HepG2 (cell line): ENCODE measurements around the gene LMTK2. TPM values are rescaled to one million over a fixed set of nuclear protein-coding genes. Genes with fewer than 3 reads are reported as not detected.

Experiments used
- ATAC-seq: fragments of 200-7000 bp; cut with Tn5 transposase; 3 replicates; pipeline ENCODE4 v1.9.1; 2020; ENCODE audit warnings: mild to moderate bottlenecking, moderate library complexity
- BruUV-seq: library from RNA; stranded (reverse); fragments of 400-500 nt; replicated peaks from 2 replicates; lab custom pipeline; 2021; lab: Mats Ljungman, UMichigan
- CTCF ChIA-PET: fragments of 300-600 bp; formaldehyde crosslinking; extraction: SDS; loops from one replicate; lab custom pipeline; 2021; ENCODE audit warnings: low total read pairs, inconsistent platforms, low intra/inter-chr PET ratio; lab: Yijun Ruan, JAX
- POLR2A ChIA-PET: fragments of 350-600 bp; sonication (Branson Sonifier 250); formaldehyde crosslinking; loops from one replicate; lab custom pipeline; 2020; ENCODE audit warnings: antibody characterized with exemption, inconsistent platforms; lab: Yijun Ruan, JAX
- DNase-seq: peaks from one replicate; pipeline ENCODE4 v3.0.0-alpha.2; 2015; ENCODE audit warnings: low spot score
- FAIRE-seq: peaks from 3 replicates; lab custom pipeline; 2011; peaks lifted over from hg19 to GRCh38; lab: Jason Lieb, UNC
- H2AFZ ChIP-seq: one replicate; pipeline ENCODE4 v1.6.1; 2011; ENCODE audit warnings: low read length, inconsistent platforms
- H3K27ac ChIP-seq: fragments of 300-600 bp; 3 replicates; pipeline ENCODE4 v1.8.0; 2011; ENCODE audit warnings: mixed run types, mild to moderate bottlenecking, mixed read lengths, low read length, inconsistent platforms; ENCODE audit not compliant: insufficient read depth; ENCODE audit errors: extremely low read length
- H3K27me3 ChIP-seq, 2 experiments: fragments of 200-600 bp in 1 of 2; 2 replicates in 1 of 2; 3 replicates in 1 of 2; pipeline versions ENCODE4 v1.6.0 to v1.8.0; 2011; ENCODE audit warnings: low read length in 2 of 2, mild to moderate bottlenecking in 2 of 2, moderate library complexity in 2 of 2, inconsistent platforms in 1 of 2; ENCODE audit not compliant: insufficient read depth in 2 of 2, control insufficient read depth in 1 of 2
- H3K36me3 ChIP-seq, 2 experiments: fragments of 200-600 bp in 1 of 2; replicated peaks in 1 of 2; 2 replicates in 1 of 2; 3 replicates in 1 of 2; pipeline versions ENCODE4 v1.5.1 to v1.8.0; 2011; ENCODE audit warnings: low read length in 2 of 2, inconsistent platforms in 1 of 2; ENCODE audit not compliant: insufficient read depth in 2 of 2, control insufficient read depth in 1 of 2
- H3K4me1 ChIP-seq: 2 replicates; pipeline ENCODE4 v1.5.1; 2012; ENCODE audit warnings: low read length, inconsistent platforms; ENCODE audit not compliant: insufficient read depth
- H3K4me2 ChIP-seq: 2 replicates; pipeline ENCODE4 v1.6.0; 2011; ENCODE audit warnings: low read depth, low read length, inconsistent platforms
- H3K4me3 ChIP-seq, 3 experiments: fragments of 200-600 bp in 1 of 3; sonication (generic), shearing (Covaris generic) in 1 of 3; replicated peaks in 1 of 3; 2 replicates each; pipeline ENCODE4 v1.5.1; 2011 to 2016; ENCODE audit warnings: low read length in 3 of 3, inconsistent platforms in 2 of 3, low read depth in 2 of 3, mild to moderate bottlenecking in 2 of 3, control low read depth in 1 of 3, mixed read lengths in 1 of 3; ENCODE audit not compliant: insufficient read depth in 1 of 3
- H3K79me2 ChIP-seq: one replicate; pipeline ENCODE4 v1.6.1; 2011; ENCODE audit warnings: low read length, inconsistent platforms; ENCODE audit not compliant: insufficient read depth
- H3K9ac ChIP-seq: 2 replicates; pipeline ENCODE4 v1.6.0; 2011; ENCODE audit warnings: mild to moderate bottlenecking, low read depth, low read length, inconsistent platforms; ENCODE audit not compliant: insufficient read depth
- H3K9me3 ChIP-seq: 2 replicates; pipeline ENCODE4 v1.5.1; 2012; ENCODE audit warnings: mild to moderate bottlenecking, low read length
- H4K20me1 ChIP-seq: 2 replicates; pipeline ENCODE4 v1.6.0; 2011; ENCODE audit warnings: inconsistent platforms, mild to moderate bottlenecking, low read length, moderate library complexity; ENCODE audit not compliant: insufficient read depth
- ARNT2 ChIP-seq: sonication (generic); formaldehyde crosslinking; IDR thresholded peaks from 2 replicates; pipeline ENCODE4 v1.8.0; 2022; ENCODE audit warnings: mild to moderate bottlenecking, low read depth, missing genetic modification reagents, moderate library complexity
- ASH2L ChIP-seq: fragments of 300-600, 200-600 bp; sonication (generic); IDR thresholded peaks from 2 replicates; pipeline ENCODE4 v1.7.0; 2017; ENCODE audit warnings: low read depth, mild to moderate bottlenecking, moderate library complexity, mixed read lengths, low read length; ENCODE audit not compliant: insufficient read length
- GABPB1 ChIP-seq: IDR thresholded peaks from 2 replicates; pipeline ENCODE4 v1.6.1; 2016; ENCODE audit warnings: mild to moderate bottlenecking, missing genetic modification reagents, moderate library complexity, missing compliant biosample characterization
- HOXD1 ChIP-seq: sonication (generic); formaldehyde crosslinking; IDR thresholded peaks from 2 replicates; pipeline ENCODE4 v1.5.0; 2020; ENCODE audit warnings: missing genetic modification reagents
- PHF5A ChIP-seq: IDR thresholded peaks from one replicate; pipeline ENCODE4 v1.6.1; 2018; ENCODE audit warnings: low read depth, missing genetic modification reagents; ENCODE audit not compliant: unreplicated experiment
- PHF8 ChIP-seq: sonication (generic); formaldehyde crosslinking; IDR thresholded peaks from 2 replicates; pipeline ENCODE4 v1.5.0; 2020; ENCODE audit warnings: missing genetic modification reagents
- THAP11 ChIP-seq: IDR thresholded peaks from 2 replicates; pipeline ENCODE4 v1.6.1; 2016; ENCODE audit warnings: missing biosample characterization, missing genetic modification reagents
- TRIM22 ChIP-seq: fragments of 450-650 bp; IDR thresholded peaks from 2 replicates; pipeline ENCODE4 v1.6.1; 2017
- ZNF569 ChIP-seq: sonication (generic); formaldehyde crosslinking; IDR thresholded peaks from 2 replicates; pipeline ENCODE4 v1.5.0; 2020; ENCODE audit warnings: mild to moderate bottlenecking, missing genetic modification reagents, moderate library complexity, borderline replicate concordance
- ZNF703 ChIP-seq: sonication (generic); formaldehyde crosslinking; IDR thresholded peaks from 2 replicates; pipeline ENCODE4 v1.5.1; 2020; ENCODE audit warnings: missing genetic modification reagents, mild to moderate bottlenecking, moderate library complexity, borderline replicate concordance
- ZNF780A ChIP-seq: sonication (generic); formaldehyde crosslinking; IDR thresholded peaks from 2 replicates; pipeline ENCODE4 v1.8.0; 2022; ENCODE audit warnings: mild to moderate bottlenecking, missing genetic modification reagents, moderate library complexity
- ZNF883 ChIP-seq: sonication (generic); formaldehyde crosslinking; IDR thresholded peaks from 2 replicates; pipeline ENCODE4 v1.5.1; 2020; ENCODE audit warnings: mild to moderate bottlenecking, missing genetic modification reagents; ENCODE audit errors: not compliant biosample characterization
- ZZZ3 ChIP-seq: sonication (generic); formaldehyde crosslinking; IDR thresholded peaks from 2 replicates; pipeline ENCODE4 v1.4.0; 2020; ENCODE audit warnings: missing genetic modification reagents, mild to moderate bottlenecking, borderline replicate concordance
- WGBS: methylation state at CpG from one replicate; pipeline ENCODE4 v1.1.6; 2017; ENCODE audit warnings: low lambda C conversion rate; 5-methylcytosine and 5-hydroxymethylcytosine counted together
- in situ Hi-C: cut with HindIII; loops from 2 replicates; pipeline ENCODE4 v1.10.0; 2017; ENCODE audit warnings: low pct_unique_long_range_greater_than_20kb; ENCODE audit not compliant: extremely low pct_ligation_motif_present
- intact Hi-C: fragments of 100-400 bp; cut with micrococcal nuclease; formaldehyde crosslinking; loops from one replicate; pipeline ENCODE4 v1.10.0; 2022; ENCODE audit not compliant: unreplicated experiment
- polyA plus RNA-seq, 8 experiments: library from polyadenylated mRNA; depleted of rRNA in 3 of 8; stranded (reverse) in 7 of 8; unstranded in 1 of 8; fragments of >200 nt; fragmentation: Illumina TruSeq in 4 of 8; extraction: Trizol in 4 of 8; gene quantifications; 2 replicates each; pipeline versions ENCODE4 v1.2.1 to v1.2.3, GENCODE V29; 2011 to 2016; ENCODE audit warnings: low read depth in 4 of 8, missing spikeins in 1 of 8, mixed read lengths in 1 of 8; ENCODE audit not compliant: insufficient read depth in 1 of 8
- total RNA-seq, 5 experiments: library from RNA; depleted of rRNA; stranded (reverse); fragments of >200 nt; fragmentation: Illumina TruSeq; extraction: Trizol; gene quantifications; 2 replicates each; pipeline ENCODE4 v1.2.3, GENCODE V29; 2016; ENCODE audit warnings: low read depth in 1 of 5

Gene LMTK2
- total and polyA plus RNA-seq, 2 of the 13 experiments (the other 11 are each of a cell fraction or from before 2014, with no cell fraction given): 9.5 to 11.7 TPM

GRCh38 chr7:98088109-98088508, 18.6 kb upstream of the LMTK2 start:
- Histone ChIP-seq H3K4me1 (peaks cover 14% of the 10 kb centered on the region), H3K9ac (no peak overlapping the region), H3K9me3 (no peaks in the 10 kb centered on the region), H3K27me3 (no peaks in the 10 kb centered on the region; a peak in 1 of 5 replicates), H3K4me3 (no peak overlapping the region), H3K4me2 (no peak overlapping the region), H4K20me1 (no peaks in the 10 kb centered on the region), H3K27ac (no peak overlapping the region), H3K79me2 (no peaks in the 10 kb centered on the region), H2AFZ (no peak overlapping the region), H3K36me3 (no peaks in the 10 kb centered on the region)
- 58% methylated on average over 3 of the region's 3 CpGs for WGBS
- in situ Hi-C loops (no loop called here), intact Hi-C loops (no loop called here)
- no TSS peak for BruUV-seq
- FAIRE-seq: no peak
- CTCF ChIA-PET: no interaction called here
- POLR2A ChIA-PET: interaction anchor here (0.5 kb wide), 1 partner anchor 24 kb away, joined by 3 read pairs; no protein-coding TSS in a partner anchor
- ATAC-seq: no peak
- no peak for TF ChIP-seq ZNF883 (CRISPR knock-in tag)
- TF ChIP-seq TRIM22: no peak
- TF ChIP-seq THAP11 (CRISPR knock-in tag): no peak
- TF ChIP-seq ARNT2 (CRISPR knock-in tag): no peak
- no peak for TF ChIP-seq PHF5A
- TF ChIP-seq ZZZ3 (CRISPR knock-in tag): no peak
- no peak for TF ChIP-seq GABPB1
- no peak for TF ChIP-seq ZNF703 (CRISPR knock-in tag)
- no peak for TF ChIP-seq ZNF569 (CRISPR knock-in tag)
- TF ChIP-seq HOXD1 (CRISPR knock-in tag): no peak
- no peak for TF ChIP-seq PHF8
- TF ChIP-seq ASH2L: no peak
- no peak for TF ChIP-seq ZNF780A
- DNase-seq: no peak
